Motor neuron (in vitro differentiated cells): Measurements from ENCODE around the gene PCDHGA1. TPM values are rescaled to one million over a fixed set of nuclear protein-coding genes. Genes with fewer than 3 reads are reported as not detected.
"Not testable (repeated sequence)": the region's sequence is repeated elsewhere in the genome, so short reads cannot be mapped to it uniquely, and the experiment has no call there.

ENCODE experiments used
- ATAC-seq, 8 experiments: fragments of 200-7000 bp; cut with Tn5 transposase; replicated peaks in 6 of 8; 2 replicates each; pipeline ENCODE4 v1.8.0; 2021; ENCODE audit warnings: mild to moderate bottlenecking in 8 of 8, moderate library complexity in 8 of 8
- H3K27ac ChIP-seq, 2 donors: fragments of 250-450 bp; sonication (Bioruptor Pico); 2 replicates each; pipeline ENCODE4 v1.9.0; 2021; ENCODE audit warnings: antibody characterized with exemption in 2 of 2, mild to moderate bottlenecking in 2 of 2, moderate library complexity in 1 of 2
- H3K4me1 ChIP-seq, 2 donors: fragments of 250-450 bp; sonication (Bioruptor Pico); replicated peaks in 1 of 2; 2 replicates each; pipeline ENCODE4 v1.6.1; 2021; ENCODE audit warnings: antibody characterized with exemption in 2 of 2, mild to moderate bottlenecking in 2 of 2, moderate library complexity in 1 of 2
- H3K4me3 ChIP-seq, 5 donors: fragments of 250-450 bp; sonication (Bioruptor Pico); 2 replicates each; pipeline ENCODE4 v1.9.0; 2021; ENCODE audit warnings: antibody characterized with exemption in 5 of 5, mild to moderate bottlenecking in 5 of 5, moderate library complexity in 4 of 5
- WGBS, 10 experiments: fragments of 450-650 bp; shearing (Covaris generic); methylation state at CpG; one replicate each; pipeline ENCODE4 v1.0.0; 2022; 5-methylcytosine and 5-hydroxymethylcytosine counted together
- in situ Hi-C, 9 experiments: fragments of 400-800 bp; cut with MboI; loops; one replicate each; pipeline ENCODE4 v1.15.0; 2021; ENCODE audit warnings: low sequenced_read_pairs in 9 of 9, low pct_unique_long_range_greater_than_20kb in 2 of 9; ENCODE audit not compliant: unreplicated experiment in 9 of 9
- total RNA-seq, 8 experiments: library from RNA; unstranded; fragments of 300-600 nt; gene quantifications; 2 replicates each; pipeline versions ENCODE4 v1.2.3 to v1.2.4, GENCODE V29; 2022

The PCDHGA1 gene
- total RNA-seq, 8 experiments from 2014 or later: 0.23 to 1.3 (median 0.79) TPM

GRCh38 chr5:141332571-141332970, 2.3 kb downstream of the PCDHGA1 start:
- ATAC-seq, in situ Hi-C loops: not testable (repeated sequence)
- 90% methylated on average over 2 of the region's 39 CpGs; no CpG with 5 or more reads in 9 of the 10 experiments for WGBS, 10 experiments

GRCh38 chr5:141338538-141339306, 8.4 kb downstream of the PCDHGA1 start, which contains the start of gene PCDHGA2:
TSS of gene PCDHGA2 (plus strand) at chr5:141338760.
- no peak within 1 kb of the TSS for H3K4me3 ChIP-seq
- H3K27ac ChIP-seq: no peak within 1 kb of the TSS
- ATAC-seq: peak in 1 of 8 experiments; percentile 52
- in situ Hi-C loops: no loop called here
- WGBS, 10 experiments: 18 to 91% (median 70%) methylated on average over 2 to 26 of the region's 27 CpGs; no CpG with 5 or more reads in 1 of the 10 experiments
- no peaks in the 10 kb centered on the region for H3K4me1 ChIP-seq

More at GRCh38 chr5:141332571-141332970, 2.3 kb downstream of the PCDHGA1 start:
- H3K27ac ChIP-seq, H3K4me1 ChIP-seq, H3K4me3 ChIP-seq: not testable (repeated sequence)

DNA sequence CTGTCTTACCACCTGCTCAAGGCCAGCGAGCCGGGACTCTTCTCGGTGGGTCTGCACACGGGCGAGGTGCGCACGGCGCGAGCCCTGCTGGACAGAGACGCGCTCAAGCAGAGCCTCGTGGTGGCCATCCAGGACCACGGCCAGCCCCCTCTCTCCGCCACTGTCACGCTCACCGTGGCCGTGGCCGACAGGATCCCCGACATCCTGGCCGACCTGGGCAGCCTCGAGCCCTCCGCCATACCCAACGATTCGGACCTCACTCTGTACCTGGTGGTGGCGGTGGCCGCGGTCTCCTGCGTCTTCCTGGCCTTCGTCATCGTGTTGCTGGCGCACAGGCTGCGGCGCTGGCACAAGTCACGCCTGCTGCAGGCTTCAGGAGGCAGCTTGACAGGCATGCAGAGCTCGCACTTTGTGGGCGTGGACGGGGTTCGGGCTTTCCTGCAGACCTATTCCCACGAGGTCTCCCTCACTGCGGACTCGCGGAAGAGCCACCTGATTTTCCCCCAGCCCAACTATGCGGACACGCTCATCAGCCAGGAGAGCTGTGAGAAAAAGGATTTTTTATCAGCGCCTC, 10.6 kb downstream of the PCDHGA1 start:
- in situ Hi-C loops: not testable (repeated sequence)

GRCh38 chr5:141342773-141343172, 12.5 kb downstream of the PCDHGA1 start:
- H3K4me3 ChIP-seq: no peak overlapping the region
- in situ Hi-C loops: no loop called here
- H3K4me1 ChIP-seq: no peaks in the 10 kb centered on the region
- no peak overlapping the region for H3K27ac ChIP-seq
- WGBS, 10 experiments: 0 to 50% (median 29%) methylated on average over 1 of the region's 1 CpG; no CpG with 5 or more reads in 3 of the 10 experiments
- no peak for ATAC-seq

More for the DNA sequence above, 10.6 kb downstream of the PCDHGA1 start:
- H3K27ac ChIP-seq, H3K4me3 ChIP-seq, ATAC-seq, H3K4me1 ChIP-seq: not testable (repeated sequence)
- 19 to 100% (median 90%) methylated on average over 1 to 5 of the region's 45 CpGs; no CpG with 5 or more reads in 5 of the 10 experiments for WGBS, 10 experiments

GRCh38 chr5:141343242-141343952, 13.1 kb downstream of the PCDHGA1 start, which contains the start of gene PCDHGA3:
TSS of gene PCDHGA3 (plus strand) at chr5:141343829. CDS start at chr5:141344034, 205 bp downstream.
- in situ Hi-C loops: no loop called here
- Histone ChIP-seq H3K27ac (no peak within 1 kb of the TSS), H3K4me1 (no peaks in the 10 kb centered on the region), H3K4me3 (no peak within 1 kb of the TSS)
- ATAC-seq: peak in 3 of 8 experiments; percentile 12 to 69 (median 50)
- 14 to 100% (median 71%) methylated on average over 1 to 8 of the region's 9 CpGs for WGBS, 10 experiments

DNA sequence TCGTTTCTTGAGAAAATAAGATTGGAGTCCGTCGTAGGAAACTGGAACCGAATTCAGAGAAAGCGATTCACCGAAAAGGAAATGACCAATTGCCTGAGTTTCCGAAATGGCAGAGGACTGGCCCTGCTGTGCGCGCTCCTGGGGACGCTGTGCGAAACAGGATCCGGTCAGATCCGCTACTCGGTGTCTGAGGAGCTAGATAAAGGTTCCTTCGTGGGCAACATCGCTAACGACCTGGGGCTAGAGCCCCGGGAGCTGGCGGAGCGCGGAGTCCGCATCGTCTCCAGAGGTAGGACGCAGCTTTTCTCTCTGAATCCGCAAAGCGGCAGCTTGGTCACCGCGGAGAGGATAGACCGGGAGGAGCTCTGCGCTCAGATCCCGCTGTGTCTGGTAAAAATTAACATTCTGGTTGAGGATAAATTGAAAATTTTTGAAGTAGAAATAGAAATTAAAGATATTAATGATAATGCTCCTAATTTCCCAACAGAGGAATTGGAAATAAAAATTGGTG, 13.7 kb downstream of the PCDHGA1 start:
- H3K27ac ChIP-seq: no peak overlapping the region
- H3K4me1 ChIP-seq: no peaks in the 10 kb centered on the region
- H3K4me3 ChIP-seq: no peak overlapping the region
- WGBS, 10 experiments: 7 to 92% (median 80%) methylated on average over 1 to 30 of the region's 31 CpGs; no CpG with 5 or more reads in 1 of the 10 experiments
- peak in 2 of 8 experiments; percentile 43 to 60 for ATAC-seq
- in situ Hi-C loops: no loop called here

- Histone ChIP-seq H3K4me1 (no peaks in the 10 kb centered on the region), H3K4me3 (no peak overlapping the region), H3K27ac (no peak overlapping the region)
- no peak for ATAC-seq
- 83 to 100% methylated on average over 3 to 7 of the region's 20 CpGs; no CpG with 5 or more reads in 8 of the 10 experiments for WGBS, 10 experiments
- in situ Hi-C loops: no loop called here
Measured at GRCh38 chr5:141345327-141345726, 15.0 kb downstream of the PCDHGA1 start.

DNA sequence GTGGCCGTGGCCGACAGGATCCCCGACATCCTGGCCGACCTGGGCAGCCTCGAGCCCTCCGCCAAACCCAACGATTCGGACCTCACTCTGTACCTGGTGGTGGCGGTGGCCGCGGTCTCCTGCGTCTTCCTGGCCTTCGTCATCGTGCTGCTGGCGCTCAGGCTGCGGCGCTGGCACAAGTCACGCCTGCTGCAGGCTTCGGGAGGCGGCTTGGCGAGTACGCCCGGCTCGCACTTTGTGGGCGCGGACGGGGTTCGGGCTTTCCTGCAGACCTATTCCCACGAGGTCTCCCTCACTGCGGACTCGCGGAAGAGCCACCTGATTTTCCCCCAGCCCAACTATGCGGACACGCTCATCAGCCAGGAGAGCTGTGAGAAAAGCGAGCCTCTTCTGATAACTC, 15.7 kb downstream of the PCDHGA1 start:
- H3K4me1 ChIP-seq, in situ Hi-C loops, H3K4me3 ChIP-seq, ATAC-seq, H3K27ac ChIP-seq: not testable (repeated sequence)
- WGBS, 10 experiments: 89 to 100% methylated on average over 1 to 3 of the region's 35 CpGs; no CpG with 5 or more reads in 8 of the 10 experiments

GRCh38 chr5:141349917-141350619, 19.8 kb downstream of the PCDHGA1 start, which contains the start of gene PCDHGB1:
TSS of gene PCDHGB1 (plus strand) at chr5:141350099. CDS start at chr5:141350261, 162 bp downstream.
- WGBS, 10 experiments: 20 to 95% (median 52%) methylated on average over 4 to 27 of the region's 29 CpGs; no CpG with 5 or more reads in 1 of the 10 experiments
- no peak within 1 kb of the TSS for H3K27ac ChIP-seq
- H3K4me3 ChIP-seq: no peak within 1 kb of the TSS
- peak in 2 of 8 experiments; percentile 42 to 91 for ATAC-seq
- H3K4me1 ChIP-seq: no peaks in the 10 kb centered on the region
- in situ Hi-C loops: no loop called here

- in situ Hi-C loops: no loop called here
- Histone ChIP-seq H3K27ac (no peak overlapping the region), H3K4me3 (no peak overlapping the region), H3K4me1 (no peaks in the 10 kb centered on the region)
- ATAC-seq: no peak
- WGBS, 10 experiments: 80 to 97% (median 93%) methylated on average over 1 to 10 of the region's 36 CpGs; no CpG with 5 or more reads in 7 of the 10 experiments
Measured at GRCh38 chr5:141351591-141351990, 21.3 kb downstream of the PCDHGA1 start.

GRCh38 chr5:141354900-141355469, 24.7 kb downstream of the PCDHGA1 start, which contains the start of gene PCDHGA4:
TSS of gene PCDHGA4 (plus strand) at chr5:141355021. CDS start at chr5:141355108, 87 bp downstream.
- Histone ChIP-seq H3K27ac (no peak within 1 kb of the TSS), H3K4me1 (no peaks in the 10 kb centered on the region), H3K4me3 (no peak within 1 kb of the TSS)
- peak in 1 of 8 experiments; percentile 23 for ATAC-seq
- in situ Hi-C loops: no loop called here
- WGBS, 10 experiments: 0 to 90% (median 30%) methylated on average over 1 to 16 of the region's 29 CpGs; no CpG with 5 or more reads in 1 of the 10 experiments

GRCh38 chr5:141355641-141356040, 25.3 kb downstream of the PCDHGA1 start:
- Histone ChIP-seq H3K4me1 (no peaks in the 10 kb centered on the region), H3K27ac (no peak overlapping the region), H3K4me3 (no peak overlapping the region)
- in situ Hi-C loops: no loop called here
- ATAC-seq: no peak
- 47 to 100% (median 87%) methylated on average over 1 to 18 of the region's 24 CpGs; no CpG with 5 or more reads in 3 of the 10 experiments for WGBS, 10 experiments
